IPS-15b (cell line): ENCODE measurements around the gene SRBD1.

ENCODE experiments used
- H3K27me3 ChIP-seq: one replicate; pipeline ENCODE4 v1.6.1; 2013; ENCODE audit warnings: low read length; ENCODE audit not compliant: control insufficient read depth, insufficient read depth
- H3K36me3 ChIP-seq: one replicate; pipeline ENCODE4 v1.6.1; 2013; ENCODE audit warnings: low read length; ENCODE audit not compliant: control insufficient read depth, insufficient read depth
- H3K4me1 ChIP-seq: one replicate; pipeline ENCODE4 v1.6.1; 2013; ENCODE audit warnings: mild to moderate bottlenecking, low read length; ENCODE audit not compliant: control insufficient read depth, insufficient read depth
- H3K4me3 ChIP-seq: one replicate; pipeline ENCODE4 v1.5.1; 2013; ENCODE audit warnings: low read depth, low read length
- H3K9ac ChIP-seq: one replicate; pipeline ENCODE4 v1.6.1; 2013; ENCODE audit warnings: low read depth, mild to moderate bottlenecking, low read length
- H3K9me3 ChIP-seq: one replicate; pipeline ENCODE4 v1.6.1; 2013; ENCODE audit warnings: mild to moderate bottlenecking, low read length; ENCODE audit not compliant: control insufficient read depth, insufficient read depth

Gene SRBD1

GRCh38 chr2:45370369-45370768 lies 240.7 kb downstream of the SRBD1 start:
- no peaks in the 10 kb centered on the region for H3K36me3 ChIP-seq
- H3K4me1 ChIP-seq: no peaks in the 10 kb centered on the region
- H3K27me3 ChIP-seq: no peaks in the 10 kb centered on the region
- no peak overlapping the region for H3K4me3 ChIP-seq
- no peaks in the 10 kb centered on the region for H3K9me3 ChIP-seq
- H3K9ac ChIP-seq: no peak overlapping the region

GRCh38 chr2:45368792-45369191 lies 242.3 kb downstream of the SRBD1 start:
- Histone ChIP-seq H3K27me3 (no peaks in the 10 kb centered on the region), H3K36me3 (no peaks in the 10 kb centered on the region), H3K4me1 (no peaks in the 10 kb centered on the region), H3K4me3 (no peak overlapping the region), H3K9ac (no peak overlapping the region), H3K9me3 (no peaks in the 10 kb centered on the region)

GRCh38 chr2:45361666-45362065 lies 249.4 kb downstream of the SRBD1 start:
- Histone ChIP-seq H3K36me3 (no peaks in the 10 kb centered on the region), H3K4me3 (no peak overlapping the region), H3K4me1 (no peaks in the 10 kb centered on the region), H3K27me3 (no peaks in the 10 kb centered on the region), H3K9me3 (no peaks in the 10 kb centered on the region), H3K9ac (no peak overlapping the region)

GRCh38 chr2:45354776-45355175 lies 256.3 kb downstream of the SRBD1 start:
- no peak overlapping the region for H3K4me3 ChIP-seq
- no peaks in the 10 kb centered on the region for H3K27me3 ChIP-seq
- peaks cover 3% of the 10 kb centered on the region for H3K4me1 ChIP-seq
- no peaks in the 10 kb centered on the region for H3K36me3 ChIP-seq
- H3K9ac ChIP-seq: no peak overlapping the region
- H3K9me3 ChIP-seq: no peaks in the 10 kb centered on the region

GRCh38 chr2:45353879-45354278 lies 257.2 kb downstream of the SRBD1 start:
- Histone ChIP-seq H3K4me1 (peaks cover 3% of the 10 kb centered on the region), H3K9ac (no peak overlapping the region), H3K27me3 (no peaks in the 10 kb centered on the region), H3K4me3 (no peak overlapping the region), H3K9me3 (no peaks in the 10 kb centered on the region), H3K36me3 (no peaks in the 10 kb centered on the region)

GRCh38 chr2:45352506-45352905 lies 258.6 kb downstream of the SRBD1 start:
- H3K4me1 ChIP-seq: peaks cover 3% of the 10 kb centered on the region
- H3K9ac ChIP-seq: no peak overlapping the region
- H3K4me3 ChIP-seq: no peak overlapping the region
- no peaks in the 10 kb centered on the region for H3K27me3 ChIP-seq
- H3K36me3 ChIP-seq: no peaks in the 10 kb centered on the region
- no peaks in the 10 kb centered on the region for H3K9me3 ChIP-seq

- Histone ChIP-seq H3K4me1 (no peaks in the 10 kb centered on the region), H3K9me3 (no peaks in the 10 kb centered on the region), H3K27me3 (no peaks in the 10 kb centered on the region), H3K9ac (no peak overlapping the region), H3K36me3 (no peaks in the 10 kb centered on the region), H3K4me3 (no peak overlapping the region)
These were observed 265.5 kb downstream of the SRBD1 start for GRCh38 chr2:45345331-45346234.

- no peak overlapping the region for H3K9ac ChIP-seq
- no peaks in the 10 kb centered on the region for H3K4me1 ChIP-seq
- H3K4me3 ChIP-seq: no peak overlapping the region
- no peaks in the 10 kb centered on the region for H3K9me3 ChIP-seq
- no peaks in the 10 kb centered on the region for H3K27me3 ChIP-seq
- no peaks in the 10 kb centered on the region for H3K36me3 ChIP-seq
These were observed 266.6 kb downstream of the SRBD1 start for GRCh38 chr2:45344502-45344901.

GRCh38 chr2:45344071-45344470 lies 267.0 kb downstream of the SRBD1 start:
- no peaks in the 10 kb centered on the region for H3K36me3 ChIP-seq
- H3K27me3 ChIP-seq: no peaks in the 10 kb centered on the region
- no peak overlapping the region for H3K4me3 ChIP-seq
- H3K9me3 ChIP-seq: no peaks in the 10 kb centered on the region
- H3K4me1 ChIP-seq: no peaks in the 10 kb centered on the region
- H3K9ac ChIP-seq: no peak overlapping the region

GRCh38 chr2:45343251-45344017 lies 267.6 kb downstream of the SRBD1 start:
- Histone ChIP-seq H3K4me1 (no peaks in the 10 kb centered on the region), H3K27me3 (no peaks in the 10 kb centered on the region)

GRCh38 chr2:45340318-45340717 lies 270.7 kb downstream of the SRBD1 start:
- H3K4me1 ChIP-seq: no peaks in the 10 kb centered on the region
- no peaks in the 10 kb centered on the region for H3K36me3 ChIP-seq
- no peak overlapping the region for H3K9ac ChIP-seq
- H3K9me3 ChIP-seq: no peaks in the 10 kb centered on the region
- no peak overlapping the region for H3K4me3 ChIP-seq
- no peaks in the 10 kb centered on the region for H3K27me3 ChIP-seq

More at GRCh38 chr2:45343251-45344017, 267.6 kb downstream of the SRBD1 start:
- no peak overlapping the region for H3K9ac ChIP-seq
- no peak overlapping the region for H3K4me3 ChIP-seq
- H3K9me3 ChIP-seq: no peaks in the 10 kb centered on the region
- no peaks in the 10 kb centered on the region for H3K36me3 ChIP-seq

GRCh38 chr2:45339253-45339652 lies 271.8 kb downstream of the SRBD1 start:
- H3K9me3 ChIP-seq: no peaks in the 10 kb centered on the region

More at GRCh38 chr2:45339253-45339652, 271.8 kb downstream of the SRBD1 start:
- no peak overlapping the region for H3K9ac ChIP-seq
- H3K4me3 ChIP-seq: no peak overlapping the region
- no peaks in the 10 kb centered on the region for H3K27me3 ChIP-seq
- no peaks in the 10 kb centered on the region for H3K4me1 ChIP-seq
- no peaks in the 10 kb centered on the region for H3K36me3 ChIP-seq
